A549 (cell line): ENCODE measurements around the gene CCDC30. TPM values are rescaled to one million over a fixed set of nuclear protein-coding genes. Genes with fewer than 3 reads are reported as not detected.

Experiments
- ATAC-seq, 2 experiments: fragments of 200-7000 bp in 1 of 2; fragments of >200 bp in 1 of 2; cut with Nextera tagmentation in 1 of 2; cut with Tn5 transposase in 1 of 2; 3 replicates each; pipeline versions ENCODE4 v1.8.0 to v1.9.1; 2018 to 2020; ENCODE audit warnings: mild to moderate bottlenecking in 1 of 2, moderate library complexity in 1 of 2
- CTCF ChIA-PET: fragments of 300-600 bp; sonication (Branson Sonifier 250); formaldehyde crosslinking; extraction: SDS; loops from one replicate; lab custom pipeline; 2021; ENCODE audit warnings: antibody characterized with exemption, inconsistent platforms; lab: Yijun Ruan, JAX
- POLR2A ChIA-PET: fragments of 350-600 bp; formaldehyde crosslinking; extraction: SDS; loops from one replicate; lab custom pipeline; 2021; ENCODE audit warnings: antibody characterized with exemption, inconsistent platforms; lab: Yijun Ruan, JAX
- DNase-seq, 2 experiments: peaks; one replicate each; pipeline versions ENCODE4 v3.0.0 to v3.0.0-alpha.2; 2011 to 2016; ENCODE audit warnings: low read depth in 1 of 2, low spot score in 1 of 2
- FAIRE-seq: peaks from 2 replicates; lab custom pipeline; 2011; peaks lifted over from hg19 to GRCh38; lab: Jason Lieb, UNC
- H3K27ac ChIP-seq, 2 experiments: fragments of >200 bp; sonication (Bioruptor Twin); formaldehyde crosslinking; 3 replicates each; pipeline ENCODE4 v1.5.1; 2016 to 2017
- H3K4me1 ChIP-seq: fragments of >200 bp; sonication (Bioruptor Twin); formaldehyde crosslinking; 3 replicates; pipeline ENCODE4 v1.6.1; 2016
- H3K4me2 ChIP-seq: fragments of >200 bp; sonication (Bioruptor Twin); formaldehyde crosslinking; 3 replicates; pipeline ENCODE4 v1.6.1; 2016
- H3K4me3 ChIP-seq: fragments of >200 bp; sonication (Bioruptor Twin); formaldehyde crosslinking; 3 replicates; pipeline ENCODE4 v1.5.1; 2016
- H3K9me3 ChIP-seq: fragments of >200 bp; sonication (Bioruptor Twin); formaldehyde crosslinking; 3 replicates; pipeline ENCODE4 v1.6.1; 2016
- BHLHE40 ChIP-seq: IDR thresholded peaks from 2 replicates; pipeline ENCODE4 v1.6.1; 2012; ENCODE audit warnings: low read depth, low read length, inconsistent platforms
- CBX2 ChIP-seq: fragments of 200-600 bp; sonication (generic); IDR thresholded peaks from 2 replicates; pipeline ENCODE4 v1.6.1; 2016; ENCODE audit warnings: low read depth, mild to moderate bottlenecking, borderline replicate concordance
- CHD4 ChIP-seq: fragments of 200-600 bp; sonication (generic); IDR thresholded peaks from 2 replicates; pipeline ENCODE4 v1.6.1; 2016; ENCODE audit warnings: antibody characterized with exemption, mild to moderate bottlenecking, borderline replicate concordance
- GATA3 ChIP-seq: IDR thresholded peaks from 2 replicates; pipeline ENCODE4 v1.6.1; 2012; ENCODE audit warnings: borderline replicate concordance
- HDAC2 ChIP-seq: fragments of 200-600 bp; sonication (generic); IDR thresholded peaks from 2 replicates; pipeline ENCODE4 v1.6.1; 2016
- HOXA7 ChIP-seq: fragments of 250-450 bp; sonication (Bioruptor Pico); IDR thresholded peaks from 2 replicates; pipeline ENCODE4 v1.5.0; 2020; ENCODE audit warnings: mild to moderate bottlenecking, moderate library complexity
- HOXB5 ChIP-seq: fragments of 250-450 bp; sonication (Bioruptor Pico); IDR thresholded peaks from 2 replicates; pipeline ENCODE4 v1.5.0; 2020; ENCODE audit warnings: mild to moderate bottlenecking, moderate library complexity
- MYC ChIP-seq: IDR thresholded peaks from 2 replicates; pipeline ENCODE4 v1.6.1; 2012; ENCODE audit warnings: mild to moderate bottlenecking, inconsistent platforms, low read length, improper control_type of control experiment, borderline replicate concordance
- NFE2L2 ChIP-seq: fragments of 150-350 bp; conservative IDR thresholded peaks from 2 replicates; pipeline ENCODE4 v1.6.1; 2014; ENCODE audit warnings: low read length
- RNF2 ChIP-seq: fragments of 200-600 bp; sonication (generic); IDR thresholded peaks from 2 replicates; pipeline ENCODE4 v1.6.1; 2016; ENCODE audit warnings: low read depth, mild to moderate bottlenecking, antibody characterized with exemption, moderate library complexity, borderline replicate concordance
- SREBF2 ChIP-seq: fragments of 450-650 bp; IDR thresholded peaks from 2 replicates; pipeline ENCODE4 v1.6.1; 2014; ENCODE audit warnings: mild to moderate bottlenecking, moderate library complexity
- TFCP2L1 ChIP-seq: fragments of 250-450 bp; sonication (Bioruptor Pico); IDR thresholded peaks from 2 replicates; pipeline ENCODE4 v1.5.0; 2021; ENCODE audit warnings: mild to moderate bottlenecking
- TP53 ChIP-seq: fragments of 250-450 bp; sonication (Bioruptor Pico); IDR thresholded peaks from 2 replicates; pipeline ENCODE4 v1.5.0; 2021; ENCODE audit warnings: mild to moderate bottlenecking, moderate library complexity
- WGBS: methylation state at CpG from one replicate; pipeline ENCODE4 v1.1.6; 2017; ENCODE audit errors: missing lambda C conversion rate; 5-methylcytosine and 5-hydroxymethylcytosine counted together
- polyA plus RNA-seq, 4 experiments: library from polyadenylated mRNA; depleted of rRNA in 3 of 4; stranded (reverse); fragments of >200 nt; fragmentation: RNase III in 1 of 4; extraction: RNeasy Plus Mini Kit Qiagen cat#74134 plus additional on column Dnase treatment in 1 of 4; gene quantifications; 2 replicates in 3 of 4; 3 replicates in 1 of 4; pipeline ENCODE4 v1.2.3, GENCODE V29; 2011 to 2017
- TF ChIP-seq, protein P1 (sequence below): IDR thresholded peaks from 2 replicates; pipeline ENCODE4 v1.6.1; 2012
- TF ChIP-seq, protein P2 (sequence below): fragments of 250-450 bp; sonication (Bioruptor Pico); IDR thresholded peaks from 2 replicates; pipeline ENCODE4 v1.5.0; 2021; ENCODE audit warnings: mild to moderate bottlenecking, moderate library complexity, borderline replicate concordance
- TF ChIP-seq, protein P3 (sequence below): IDR thresholded peaks from 2 replicates; pipeline ENCODE4 v1.6.1; 2012; ENCODE audit warnings: low read depth, borderline replicate concordance
- TF ChIP-seq, protein P4 (sequence below): fragments of 250-450 bp; sonication (Bioruptor Pico); IDR thresholded peaks from 2 replicates; pipeline ENCODE4 v1.5.0; 2020; ENCODE audit warnings: low read depth, mild to moderate bottlenecking, moderate library complexity
- TF ChIP-seq, protein P5 (sequence below): fragments of >200 bp; sonication (Bioruptor Twin); formaldehyde crosslinking; IDR thresholded peaks from 3 replicates; pipeline ENCODE4 v1.6.1; 2016
- TF ChIP-seq, protein P6 (sequence below): fragments of 150-350 bp; IDR thresholded peaks from 2 replicates; pipeline ENCODE4 v1.6.1; 2014; ENCODE audit warnings: low read depth, mild to moderate bottlenecking, low read length

The CCDC30 gene
- polyA plus RNA-seq, 2 of the 4 experiments (the other 2 are of a cell fraction): 0.75 to 1.6 TPM

DNA sequence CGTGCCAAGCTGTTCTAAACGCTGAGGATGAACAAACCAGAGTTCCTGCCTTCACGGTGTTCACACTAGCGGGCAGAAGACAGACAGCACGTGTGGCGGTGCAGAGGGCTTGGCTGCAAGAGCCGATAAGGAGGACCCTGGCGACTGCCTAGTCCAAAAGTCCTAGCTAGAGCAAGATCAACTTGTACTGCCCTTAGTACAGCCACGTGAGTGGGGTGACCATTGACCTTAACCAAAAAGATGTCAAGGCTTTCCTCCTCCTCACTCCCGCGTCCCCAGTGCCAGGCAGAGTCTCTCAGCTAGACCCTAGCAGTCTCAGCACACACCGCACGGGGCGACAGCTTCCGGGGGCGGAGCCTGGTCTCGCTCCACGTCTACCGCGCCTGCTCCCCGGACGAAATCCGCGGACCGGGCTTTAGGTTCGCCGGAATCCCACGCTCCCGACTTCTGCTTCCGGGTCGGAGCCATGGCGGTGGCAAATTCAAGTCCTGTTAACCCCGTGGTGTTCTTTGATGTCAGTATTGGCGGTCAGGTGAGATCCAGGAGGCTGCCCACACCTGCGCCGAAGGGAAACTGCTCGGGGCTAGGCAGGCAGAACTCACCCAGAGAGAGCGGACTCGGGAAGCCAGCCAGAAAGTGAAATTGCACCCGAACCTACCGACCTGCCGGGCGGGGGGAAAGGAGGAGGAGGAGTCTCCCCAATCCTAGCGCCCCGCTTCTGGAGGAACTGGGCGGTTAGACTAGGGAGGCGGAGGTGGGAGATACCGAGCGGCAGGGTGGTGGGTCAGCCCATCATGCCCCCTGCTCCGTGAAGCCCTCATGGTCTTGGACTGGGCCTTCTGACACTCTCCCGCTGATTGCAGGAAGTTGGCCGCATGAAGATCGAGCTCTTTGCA is 195.1 kb downstream of the CCDC30 start, which contains the start of gene PPIH (continued):
- TF ChIP-seq, protein P1, sequence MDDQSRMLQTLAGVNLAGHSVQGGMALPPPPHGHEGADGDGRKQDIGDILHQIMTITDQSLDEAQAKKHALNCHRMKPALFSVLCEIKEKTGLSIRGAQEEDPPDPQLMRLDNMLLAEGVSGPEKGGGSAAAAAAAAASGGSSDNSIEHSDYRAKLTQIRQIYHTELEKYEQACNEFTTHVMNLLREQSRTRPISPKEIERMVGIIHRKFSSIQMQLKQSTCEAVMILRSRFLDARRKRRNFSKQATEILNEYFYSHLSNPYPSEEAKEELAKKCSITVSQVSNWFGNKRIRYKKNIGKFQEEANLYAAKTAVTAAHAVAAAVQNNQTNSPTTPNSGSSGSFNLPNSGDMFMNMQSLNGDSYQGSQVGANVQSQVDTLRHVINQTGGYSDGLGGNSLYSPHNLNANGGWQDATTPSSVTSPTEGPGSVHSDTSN: no peak
- TF ChIP-seq, protein P2, sequence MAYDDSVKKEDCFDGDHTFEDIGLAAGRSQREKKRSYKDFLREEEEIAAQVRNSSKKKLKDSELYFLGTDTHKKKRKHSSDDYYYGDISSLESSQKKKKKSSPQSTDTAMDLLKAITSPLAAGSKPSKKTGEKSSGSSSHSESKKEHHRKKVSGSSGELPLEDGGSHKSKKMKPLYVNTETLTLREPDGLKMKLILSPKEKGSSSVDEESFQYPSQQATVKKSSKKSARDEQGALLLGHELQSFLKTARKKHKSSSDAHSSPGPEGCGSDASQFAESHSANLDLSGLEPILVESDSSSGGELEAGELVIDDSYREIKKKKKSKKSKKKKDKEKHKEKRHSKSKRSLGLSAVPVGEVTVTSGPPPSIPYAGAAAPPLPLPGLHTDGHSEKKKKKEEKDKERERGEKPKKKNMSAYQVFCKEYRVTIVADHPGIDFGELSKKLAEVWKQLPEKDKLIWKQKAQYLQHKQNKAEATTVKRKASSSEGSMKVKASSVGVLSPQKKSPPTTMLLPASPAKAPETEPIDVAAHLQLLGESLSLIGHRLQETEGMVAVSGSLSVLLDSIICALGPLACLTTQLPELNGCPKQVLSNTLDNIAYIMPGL (CRISPR knock-in tag): no peak
- TF ChIP-seq NFE2L2: no peak
- no peak for TF ChIP-seq TFCP2L1 (CRISPR knock-in tag)
- TF ChIP-seq HDAC2: peak; percentile 66; the same call in 1 of the 2 replicates
- TF ChIP-seq TP53: no peak
- TF ChIP-seq HOXB5 (CRISPR knock-in tag): no peak

DNA sequence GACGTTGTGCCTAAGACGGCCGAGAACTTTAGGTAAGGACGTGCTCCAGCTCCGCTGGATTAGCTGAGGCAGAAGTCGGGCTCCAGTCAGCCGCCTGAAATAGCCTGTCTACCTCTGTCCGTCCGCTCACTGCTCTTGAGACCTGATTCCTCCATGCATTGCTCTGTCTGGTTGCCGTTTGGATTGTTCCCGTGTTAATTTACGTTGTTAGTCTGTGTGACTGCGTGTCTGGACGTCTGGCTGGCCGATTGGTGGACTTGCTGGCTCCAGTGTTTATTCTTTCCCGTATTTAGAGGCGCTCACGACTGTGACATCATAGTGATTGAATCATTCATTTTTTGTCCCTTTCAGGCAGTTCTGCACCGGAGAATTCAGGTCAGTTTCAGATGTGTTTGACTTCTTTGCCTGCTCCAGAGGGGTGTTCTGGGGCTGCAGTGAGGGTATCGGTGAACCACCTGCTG is 195.8 kb downstream of the CCDC30 start:
- CTCF ChIA-PET: no interaction called here
- peak overlapping the region; percentile 83 to 96 for H3K27ac ChIP-seq
- no peak for FAIRE-seq
- TF ChIP-seq, protein P3, sequence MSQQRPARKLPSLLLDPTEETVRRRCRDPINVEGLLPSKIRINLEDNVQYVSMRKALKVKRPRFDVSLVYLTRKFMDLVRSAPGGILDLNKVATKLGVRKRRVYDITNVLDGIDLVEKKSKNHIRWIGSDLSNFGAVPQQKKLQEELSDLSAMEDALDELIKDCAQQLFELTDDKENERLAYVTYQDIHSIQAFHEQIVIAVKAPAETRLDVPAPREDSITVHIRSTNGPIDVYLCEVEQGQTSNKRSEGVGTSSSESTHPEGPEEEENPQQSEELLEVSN: no peak
- TF ChIP-seq CHD4: no peak
- TF ChIP-seq, protein P4, sequence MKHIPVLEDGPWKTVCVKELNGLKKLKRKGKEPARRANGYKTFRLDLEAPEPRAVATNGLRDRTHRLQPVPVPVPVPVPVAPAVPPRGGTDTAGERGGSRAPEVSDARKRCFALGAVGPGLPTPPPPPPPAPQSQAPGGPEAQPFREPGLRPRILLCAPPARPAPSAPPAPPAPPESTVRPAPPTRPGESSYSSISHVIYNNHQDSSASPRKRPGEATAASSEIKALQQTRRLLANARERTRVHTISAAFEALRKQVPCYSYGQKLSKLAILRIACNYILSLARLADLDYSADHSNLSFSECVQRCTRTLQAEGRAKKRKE (CRISPR knock-in tag): no peak
- TF ChIP-seq, protein P5, sequence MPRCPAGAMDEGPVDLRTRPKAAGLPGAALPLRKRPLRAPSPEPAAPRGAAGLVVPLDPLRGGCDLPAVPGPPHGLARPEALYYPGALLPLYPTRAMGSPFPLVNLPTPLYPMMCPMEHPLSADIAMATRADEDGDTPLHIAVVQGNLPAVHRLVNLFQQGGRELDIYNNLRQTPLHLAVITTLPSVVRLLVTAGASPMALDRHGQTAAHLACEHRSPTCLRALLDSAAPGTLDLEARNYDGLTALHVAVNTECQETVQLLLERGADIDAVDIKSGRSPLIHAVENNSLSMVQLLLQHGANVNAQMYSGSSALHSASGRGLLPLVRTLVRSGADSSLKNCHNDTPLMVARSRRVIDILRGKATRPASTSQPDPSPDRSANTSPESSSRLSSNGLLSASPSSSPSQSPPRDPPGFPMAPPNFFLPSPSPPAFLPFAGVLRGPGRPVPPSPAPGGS: no peak
- TF ChIP-seq RNF2: no peak
- no peak for TF ChIP-seq BHLHE40
- no peak for TF ChIP-seq MYC
- no peak for TF ChIP-seq GATA3
- no peak for TF ChIP-seq HOXB5 (CRISPR knock-in tag)
- no peak for TF ChIP-seq TP53
- no peak for TF ChIP-seq SREBF2
- TF ChIP-seq CBX2: no peak
- TF ChIP-seq HOXA7: no peak
- TF ChIP-seq, protein P6, sequence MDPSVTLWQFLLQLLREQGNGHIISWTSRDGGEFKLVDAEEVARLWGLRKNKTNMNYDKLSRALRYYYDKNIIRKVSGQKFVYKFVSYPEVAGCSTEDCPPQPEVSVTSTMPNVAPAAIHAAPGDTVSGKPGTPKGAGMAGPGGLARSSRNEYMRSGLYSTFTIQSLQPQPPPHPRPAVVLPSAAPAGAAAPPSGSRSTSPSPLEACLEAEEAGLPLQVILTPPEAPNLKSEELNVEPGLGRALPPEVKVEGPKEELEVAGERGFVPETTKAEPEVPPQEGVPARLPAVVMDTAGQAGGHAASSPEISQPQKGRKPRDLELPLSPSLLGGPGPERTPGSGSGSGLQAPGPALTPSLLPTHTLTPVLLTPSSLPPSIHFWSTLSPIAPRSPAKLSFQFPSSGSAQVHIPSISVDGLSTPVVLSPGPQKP: no peak
- TF ChIP-seq, all 56 proteins: peak for 0
- H3K9me3 ChIP-seq: no peaks in the 10 kb centered on the region
- WGBS: 16% methylated on average over 13 of the region's 20 CpGs
- H3K4me1 ChIP-seq: peaks cover 8% of the 10 kb centered on the region; the same call in 1 of the 3 replicates
- ATAC-seq (peak in 1 of 2 experiments; percentile 21; a peak in 3 of 6 replicates), DNase-seq (no peak)
- peak overlapping the region; percentile 83 for H3K4me2 ChIP-seq
- H3K4me3 ChIP-seq: peak overlapping the region; percentile 75
- POLR2A ChIA-PET: no interaction called here
